Stimulated activated CD8-positive, alpha-beta memory T cell treated with anti-CD3 and anti-CD28 coated beads, Interleukin-12 subunit alpha, Interleukin-12 subunit beta, amount 100 ng/mL, for 1 hour (primary cell): ENCODE results near the gene PTPRN2.

Experiments
- DNase-seq: peaks from one replicate; pipeline ENCODE4 v3.0.0-alpha.2; 2020; ENCODE audit warnings: low read depth

Gene PTPRN2

DNA sequence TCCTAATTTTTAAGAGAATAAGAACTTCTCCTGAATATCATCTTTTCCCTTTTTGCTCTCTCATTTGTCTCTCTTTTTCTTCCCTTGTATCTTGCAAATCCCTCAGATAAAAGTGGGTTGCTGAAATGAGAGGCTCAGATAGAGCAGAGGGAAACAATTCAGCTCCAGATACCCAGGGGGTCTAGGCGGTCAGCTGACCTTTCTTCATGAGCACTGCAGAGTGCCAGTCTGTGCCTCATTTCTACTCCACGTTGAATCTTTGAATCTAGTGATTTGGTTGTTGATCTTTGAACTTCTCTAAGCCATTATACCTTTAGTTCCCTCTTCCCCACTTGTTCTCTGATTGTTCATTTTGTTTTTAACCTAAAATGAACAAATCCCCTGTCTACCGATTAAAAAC is 572.6 kb downstream of the PTPRN2 start:
- DNase-seq, result no peak

DNA sequence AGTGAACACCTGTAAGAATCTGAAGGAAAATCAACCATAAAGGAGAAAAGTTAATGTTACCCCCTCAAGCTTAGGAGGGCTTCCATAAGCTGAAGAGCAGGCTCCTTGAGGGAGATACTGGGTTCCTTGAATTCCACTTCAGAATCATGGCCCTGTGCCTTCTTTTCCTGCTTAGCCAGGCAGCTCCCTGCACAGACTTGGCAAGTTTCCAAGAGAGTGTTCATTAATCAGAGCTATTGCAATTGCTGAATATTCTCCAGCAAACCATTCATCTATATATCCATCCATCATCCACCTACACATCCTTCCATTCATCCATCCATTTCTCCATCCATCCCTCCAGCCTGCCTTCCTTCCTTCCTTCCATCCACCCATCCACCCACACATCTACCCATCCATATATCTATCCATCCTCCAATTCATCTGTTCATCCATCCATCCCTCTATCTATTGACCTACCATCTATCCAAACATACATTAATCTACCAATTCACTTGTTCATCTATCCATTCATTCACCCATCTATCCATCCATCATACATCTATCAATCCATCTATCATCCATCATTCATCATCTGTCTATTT is 574.4 kb downstream of the PTPRN2 start:
- DNase-seq, result no peak

DNA sequence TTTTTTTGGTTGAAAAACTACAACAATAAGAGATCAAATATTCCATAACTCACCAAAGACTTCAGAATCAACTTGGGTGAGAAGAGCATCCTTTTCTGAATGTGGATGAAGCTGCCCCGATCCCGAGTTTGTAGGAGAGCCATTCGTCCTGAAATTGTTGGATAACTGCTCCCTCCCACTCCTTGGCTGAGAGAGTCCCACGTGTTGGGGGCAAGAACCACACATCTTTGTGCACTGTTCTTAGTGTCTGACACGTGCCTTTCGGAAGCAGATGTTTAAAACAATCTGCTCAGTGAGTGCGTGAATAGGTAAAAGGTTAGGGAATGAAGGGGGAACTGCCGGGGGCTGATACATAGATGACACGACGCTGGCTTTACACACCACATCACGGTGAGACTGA is 575.7 kb downstream of the PTPRN2 start:
- DNase-seq, result no peak

DNA sequence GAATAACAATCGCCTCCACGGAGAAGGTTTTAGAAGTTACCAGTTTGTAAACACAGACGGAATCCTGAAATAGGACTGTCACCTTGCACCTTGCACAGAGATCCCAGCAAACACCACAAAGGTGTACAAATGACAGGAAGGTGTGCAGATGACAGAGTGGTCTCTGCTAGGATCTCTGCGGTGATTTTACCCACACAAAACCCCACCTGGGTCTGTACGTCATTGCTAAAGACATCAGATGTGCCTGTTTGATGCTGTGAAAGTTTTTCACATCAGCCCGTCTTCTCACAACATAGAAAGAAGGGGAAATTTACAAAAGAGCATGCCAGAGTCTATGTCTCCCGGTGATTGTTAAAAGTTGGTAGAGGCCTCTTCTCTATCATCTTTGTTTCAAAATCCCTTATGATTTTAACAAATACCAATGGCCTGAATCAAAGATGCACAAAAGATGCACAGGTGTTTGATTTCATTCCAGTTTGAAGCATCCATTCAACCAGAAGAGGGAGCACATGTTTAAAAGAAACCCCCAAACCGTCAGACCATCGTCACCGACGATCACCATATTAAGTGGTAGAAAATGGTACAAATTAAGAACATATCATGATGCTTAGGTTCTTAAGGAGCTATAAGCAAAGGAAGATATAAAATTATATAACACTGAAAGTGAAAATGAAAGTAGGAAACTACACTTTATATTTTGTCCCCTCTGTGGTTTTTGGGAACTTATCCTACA is 576.5 kb downstream of the PTPRN2 start:
- DNase-seq, result no peak

DNA sequence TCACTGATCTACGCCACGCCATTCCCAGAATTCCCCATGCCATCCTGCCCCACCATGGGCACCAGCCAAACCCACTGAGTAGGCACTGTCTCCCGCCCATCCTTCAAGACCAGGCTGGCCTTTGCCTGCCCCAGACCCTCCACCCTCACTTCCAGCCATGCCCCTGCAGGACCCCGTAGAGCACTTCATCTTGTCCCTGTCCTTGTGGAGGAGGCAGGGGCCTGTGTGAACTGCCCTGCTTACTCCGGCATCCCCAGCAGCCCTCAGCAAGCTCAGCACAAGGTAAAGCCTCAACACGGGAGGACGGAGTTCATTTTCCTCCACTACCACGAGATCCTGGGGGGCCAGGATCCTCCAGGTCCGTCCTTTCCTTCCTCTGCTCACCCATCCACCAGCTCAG is 577.7 kb downstream of the PTPRN2 start:
- no peak for DNase-seq

DNA sequence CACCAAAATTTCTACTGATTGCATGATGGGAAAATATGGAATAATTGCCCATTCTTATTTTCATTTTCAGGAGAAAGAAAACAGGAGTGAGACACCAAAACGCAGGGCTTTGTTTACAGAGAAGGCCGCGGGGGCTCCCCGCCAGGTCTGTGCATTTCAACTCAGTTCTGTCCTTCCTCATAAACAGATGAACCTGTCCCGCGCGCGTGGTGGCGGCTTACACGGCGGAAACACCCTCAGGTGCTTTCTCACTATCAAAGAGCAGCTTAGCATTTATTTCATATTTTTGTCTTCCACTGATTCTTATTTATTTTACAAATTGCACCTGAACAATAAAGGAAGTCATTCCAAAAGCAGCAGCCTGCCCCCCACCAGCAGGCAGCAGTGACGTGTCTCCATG is 579.4 kb downstream of the PTPRN2 start:
- no peak for DNase-seq

DNA sequence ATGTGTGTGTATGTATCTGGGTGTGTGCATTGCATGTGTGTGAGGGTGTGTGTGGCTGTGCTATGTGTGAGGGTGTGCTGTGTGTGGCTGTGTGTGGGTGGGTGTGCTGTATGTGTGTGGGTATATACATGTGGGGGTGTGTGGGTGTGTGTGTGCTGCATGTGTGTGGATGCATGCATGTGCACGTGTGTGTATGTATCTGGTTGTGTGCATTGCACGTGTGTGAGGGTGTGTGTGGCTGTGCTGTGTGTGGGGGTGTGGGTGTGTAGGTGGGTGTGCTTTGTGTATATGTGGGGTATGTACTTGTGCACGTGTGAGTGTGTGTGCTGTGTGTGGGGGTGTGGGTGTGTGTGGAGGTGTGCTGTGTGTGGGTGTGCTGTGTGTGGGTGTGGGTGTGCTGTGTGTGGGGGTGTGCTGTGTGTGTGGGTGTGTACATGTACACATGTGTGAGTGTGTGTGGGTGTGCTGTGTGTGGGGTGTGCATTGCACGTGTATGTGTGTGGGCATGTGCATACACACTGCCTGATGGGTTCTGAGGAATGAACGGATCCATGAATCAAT is 579.8 kb downstream of the PTPRN2 start:
- no peak for DNase-seq

DNA sequence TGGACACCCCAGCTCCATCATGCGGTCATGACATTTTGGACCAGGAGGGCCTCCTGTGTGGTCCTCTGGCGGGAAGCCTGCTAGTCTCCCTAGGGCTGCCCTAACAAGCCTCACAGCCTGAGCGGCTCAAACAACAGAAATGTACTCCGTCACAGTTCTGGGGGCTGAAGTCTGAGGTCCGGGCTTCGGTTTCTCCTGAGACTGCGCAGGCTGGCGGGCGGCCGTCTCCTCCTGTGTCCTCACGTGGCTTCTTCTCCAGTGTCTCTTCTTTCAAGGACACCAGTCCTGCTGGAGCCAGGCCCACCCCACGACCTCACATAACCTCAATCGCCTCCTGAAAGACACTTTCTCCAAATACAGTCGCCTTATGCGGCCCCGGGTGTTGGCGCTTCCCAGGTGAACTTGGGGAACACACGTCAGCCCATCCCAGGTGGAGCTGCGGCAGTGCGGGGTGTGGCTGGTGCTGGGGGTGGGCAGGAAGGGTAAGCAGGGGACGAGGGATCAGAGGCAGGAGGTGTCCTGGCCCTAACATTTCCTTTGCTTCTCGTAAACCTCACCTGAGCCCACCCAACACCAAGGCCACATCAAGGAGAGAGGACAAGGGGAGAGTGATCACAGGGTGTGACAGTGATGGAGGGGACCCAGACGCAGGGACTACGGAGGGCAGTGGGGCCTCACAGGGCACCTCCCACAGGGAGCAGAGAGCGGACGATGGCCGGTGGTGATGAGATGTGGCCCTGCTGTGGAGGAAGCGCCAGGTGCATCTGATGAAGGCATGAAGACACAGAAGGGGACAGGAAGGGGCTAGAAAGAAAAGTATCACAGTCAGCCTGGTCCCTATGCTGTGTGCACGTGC is 580.6 kb downstream of the PTPRN2 start:
- DNase-seq, result no peak

DNA sequence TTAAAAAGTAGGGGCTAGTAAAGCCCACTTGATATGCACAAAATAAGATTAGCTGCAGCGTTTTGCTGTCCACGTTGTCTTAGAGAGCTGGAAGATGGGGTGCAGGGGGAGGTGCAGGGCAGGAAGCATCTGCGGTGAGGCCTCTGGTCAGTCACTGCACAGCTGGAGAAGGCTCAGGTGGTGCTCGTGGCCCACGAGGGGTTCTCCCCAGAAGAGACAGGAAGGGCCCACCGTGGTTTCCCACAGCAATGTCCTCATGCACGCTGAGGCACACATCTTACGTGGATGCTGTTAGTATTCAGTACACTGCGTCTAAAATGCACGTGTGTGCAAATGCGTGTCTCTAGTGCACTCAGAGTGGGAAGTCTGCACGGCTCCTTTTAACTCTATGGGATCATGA is 582.1 kb downstream of the PTPRN2 start:
- no peak for DNase-seq

DNA sequence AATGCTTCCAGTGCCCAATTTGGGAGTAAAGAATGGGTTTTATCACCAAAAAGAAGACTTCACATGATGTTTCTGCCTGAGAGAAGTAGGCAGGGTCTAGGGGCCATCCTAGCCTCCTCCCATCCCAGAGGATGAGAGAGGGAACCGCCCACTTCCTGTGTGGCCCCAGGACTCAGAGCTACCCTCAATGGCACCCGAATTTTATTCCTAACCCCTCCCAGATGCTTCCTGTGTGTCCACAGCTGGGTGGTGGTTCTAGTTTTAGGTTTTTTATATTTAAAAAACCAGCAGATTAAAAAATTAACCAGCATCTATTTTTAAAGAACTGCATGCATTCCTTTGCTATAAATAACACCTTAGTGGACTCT is 583.5 kb downstream of the PTPRN2 start:
- DNase-seq, result no peak

DNA sequence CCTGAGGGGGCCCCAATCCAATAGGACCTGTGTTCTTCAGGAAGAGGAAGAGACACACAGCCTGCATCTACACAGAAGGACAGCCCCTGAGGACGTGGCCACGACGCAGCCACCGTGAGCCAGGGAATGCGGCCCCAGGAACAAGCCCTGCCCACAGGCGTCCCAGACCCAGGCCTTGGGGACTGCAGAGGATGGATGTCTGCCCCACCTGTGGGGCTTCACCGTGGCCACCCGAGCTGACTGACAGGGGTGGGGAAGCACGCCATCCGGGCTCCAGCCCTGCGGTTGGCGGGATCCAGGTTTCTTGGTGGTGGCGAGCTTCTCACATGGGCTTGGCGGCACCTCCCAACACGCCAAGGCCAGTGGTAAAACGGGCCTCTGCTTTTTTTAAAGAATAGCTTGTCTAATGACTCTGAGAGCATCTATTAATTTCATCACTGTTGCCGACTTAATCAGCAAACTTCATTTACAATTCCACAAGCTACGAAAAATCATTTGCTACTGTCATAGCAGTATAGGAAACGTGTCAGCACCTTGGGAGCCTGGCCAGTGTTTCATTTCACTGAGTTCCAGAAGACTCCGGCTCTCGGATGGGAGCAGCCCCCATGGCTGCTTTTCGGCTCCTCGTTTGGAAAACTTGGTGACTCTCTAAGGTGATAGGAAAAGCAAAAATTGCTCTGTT is 584.0 kb downstream of the PTPRN2 start:
- no peak for DNase-seq

DNA sequence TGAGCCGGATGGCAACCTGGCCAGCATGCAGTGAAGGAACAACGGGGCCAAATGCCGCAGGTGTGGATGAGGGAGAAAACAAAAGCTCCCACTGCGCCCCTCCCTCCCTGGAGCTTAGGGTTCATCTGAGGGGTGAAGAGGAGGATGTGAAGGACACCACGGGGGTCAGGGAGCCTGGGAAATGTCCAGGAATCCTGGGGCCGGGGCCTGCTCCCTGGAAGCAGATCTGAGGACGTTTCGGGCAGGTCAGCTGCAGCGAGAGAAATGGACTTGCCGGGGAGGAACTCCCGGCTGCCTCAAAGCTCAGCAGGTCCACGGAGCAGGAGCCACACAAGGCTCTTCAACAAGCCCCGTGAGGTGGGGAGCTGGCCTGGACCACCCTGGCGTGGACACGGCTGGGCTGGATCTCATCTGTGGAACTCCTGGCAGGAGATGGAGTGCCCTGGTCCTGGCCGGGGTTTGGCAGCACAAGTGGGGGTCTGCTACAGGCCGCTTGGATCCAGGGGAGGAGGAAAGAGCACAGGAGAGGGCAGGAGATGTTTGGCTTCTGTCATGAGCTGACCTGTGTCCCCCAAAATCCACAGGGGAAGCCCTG is 585.0 kb downstream of the PTPRN2 start:
- no peak for DNase-seq

DNA sequence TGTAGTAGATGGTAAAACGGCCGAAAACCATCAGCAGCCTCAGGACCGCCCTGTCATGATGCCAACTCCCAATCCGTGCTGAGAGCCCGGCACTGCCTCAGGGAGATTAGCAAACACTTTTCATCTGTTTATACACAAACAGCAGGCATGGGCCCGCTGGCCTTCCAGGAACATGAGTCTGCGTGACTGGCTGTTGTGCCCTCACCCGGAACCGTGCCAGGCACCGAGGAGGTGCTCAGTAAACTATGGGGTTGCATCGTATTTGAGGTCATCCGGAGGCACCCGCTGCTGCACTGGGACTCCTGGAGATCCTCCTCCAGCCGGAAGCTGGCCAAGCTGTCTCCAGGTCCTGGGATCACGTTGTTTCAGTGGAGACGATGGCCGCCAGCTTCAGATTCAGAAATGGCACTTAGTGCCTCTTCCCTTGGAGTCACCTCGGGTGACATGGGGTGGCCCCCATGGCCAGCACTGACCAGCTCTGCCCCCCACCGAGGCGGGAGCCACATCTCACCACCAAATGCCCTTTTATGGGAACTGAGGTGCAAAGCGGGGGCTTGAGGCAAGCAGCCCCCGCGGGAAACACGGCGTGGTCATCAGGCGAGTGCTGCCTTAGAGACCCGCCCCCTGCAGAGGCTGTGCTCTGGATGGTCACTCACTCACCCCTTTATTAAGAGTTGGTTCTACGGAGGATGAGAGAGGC is 585.9 kb downstream of the PTPRN2 start:
- no peak for DNase-seq

DNA sequence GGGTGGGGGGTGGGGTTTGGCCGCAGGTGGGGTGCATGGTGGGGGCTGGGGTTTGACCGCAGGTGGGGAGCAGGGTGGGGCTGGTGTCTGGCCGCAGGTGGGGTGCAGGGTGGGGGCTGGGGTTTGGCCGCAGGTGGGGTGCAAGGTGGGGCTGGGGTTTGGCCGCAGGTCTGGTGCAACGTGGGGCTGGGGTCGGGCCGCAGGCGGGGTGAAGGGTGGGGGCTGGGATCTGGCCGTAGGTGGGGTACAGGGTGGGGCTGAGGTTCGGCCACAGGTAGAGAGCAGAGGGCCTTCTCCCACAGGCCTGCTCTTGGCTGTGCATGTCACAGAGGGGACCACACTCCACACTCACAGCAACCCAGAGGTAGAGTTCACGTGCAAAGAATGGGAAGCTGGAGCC is 586.6 kb downstream of the PTPRN2 start:
- no peak for DNase-seq

DNA sequence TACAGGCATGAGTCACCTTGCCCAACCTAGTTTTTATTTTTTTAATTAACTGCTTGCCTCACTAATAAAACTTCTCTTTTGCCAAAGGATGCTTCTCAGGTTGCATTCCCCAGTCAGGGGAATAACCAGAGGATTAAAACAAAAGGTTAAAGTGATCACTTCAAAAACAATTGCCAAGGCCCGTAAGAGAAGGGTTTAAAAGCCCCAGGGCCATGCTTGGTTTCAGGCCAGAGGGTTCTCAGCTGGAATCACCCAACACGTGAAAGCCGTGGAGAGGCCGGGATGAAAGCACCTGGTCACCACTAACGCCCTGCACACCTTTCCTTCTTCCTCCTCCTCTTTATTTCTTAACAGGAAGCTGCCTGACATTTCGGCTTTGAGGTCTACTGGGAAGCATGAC is 587.5 kb downstream of the PTPRN2 start:
- DNase-seq, result no peak

DNA sequence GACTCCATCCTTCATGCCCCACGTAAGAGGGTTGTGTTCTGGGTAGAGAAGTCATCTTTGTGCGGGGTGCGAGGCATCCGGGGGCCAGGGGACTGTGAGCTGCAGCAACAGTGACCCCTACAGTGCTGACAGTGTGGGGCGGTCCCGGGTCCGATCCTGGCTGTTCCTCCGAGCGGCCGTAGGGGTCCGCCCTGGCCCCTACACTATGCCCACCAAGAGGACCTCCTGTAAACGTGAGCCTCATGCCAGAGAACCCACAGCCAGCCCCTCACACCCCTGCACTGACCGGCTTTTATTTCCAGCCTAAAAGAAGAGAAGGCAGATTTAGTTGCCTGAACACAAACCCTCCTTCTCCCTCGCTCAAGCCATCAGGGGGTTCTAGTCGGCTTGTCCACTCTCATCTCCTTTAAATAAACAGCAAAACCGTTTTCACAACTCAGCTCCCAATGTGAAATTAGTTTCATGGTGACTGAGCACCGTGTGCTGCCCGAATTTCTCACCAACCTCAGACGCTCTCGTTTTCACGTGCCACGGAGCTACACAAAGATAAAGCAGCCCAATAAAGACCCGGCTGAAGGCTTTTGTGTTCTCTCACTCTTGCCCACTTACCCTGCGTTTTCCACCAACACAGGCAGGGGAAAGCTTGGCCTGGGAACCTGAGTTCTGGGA is 588.6 kb downstream of the PTPRN2 start:
- no peak for DNase-seq

DNA sequence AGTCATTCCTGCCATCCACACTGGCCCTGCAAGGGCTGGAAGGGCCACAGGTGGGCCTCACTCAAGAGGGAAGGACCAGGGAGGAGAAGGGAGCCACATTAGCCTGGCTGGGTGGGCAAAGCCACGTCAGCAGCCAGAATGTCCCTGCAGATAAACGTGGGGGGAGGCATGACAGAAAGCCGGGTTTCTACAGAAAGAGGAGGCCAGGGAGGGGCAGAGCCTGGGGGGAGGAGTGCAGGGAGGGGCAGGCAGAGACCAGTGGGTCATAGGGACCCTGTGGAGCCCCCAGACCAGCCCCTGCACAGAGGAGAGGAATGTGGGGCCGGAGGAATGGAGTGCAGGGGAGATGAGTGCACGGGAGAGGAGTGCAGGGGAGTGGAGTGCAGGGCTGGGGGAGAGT is 590.2 kb downstream of the PTPRN2 start:
- no peak for DNase-seq

DNA sequence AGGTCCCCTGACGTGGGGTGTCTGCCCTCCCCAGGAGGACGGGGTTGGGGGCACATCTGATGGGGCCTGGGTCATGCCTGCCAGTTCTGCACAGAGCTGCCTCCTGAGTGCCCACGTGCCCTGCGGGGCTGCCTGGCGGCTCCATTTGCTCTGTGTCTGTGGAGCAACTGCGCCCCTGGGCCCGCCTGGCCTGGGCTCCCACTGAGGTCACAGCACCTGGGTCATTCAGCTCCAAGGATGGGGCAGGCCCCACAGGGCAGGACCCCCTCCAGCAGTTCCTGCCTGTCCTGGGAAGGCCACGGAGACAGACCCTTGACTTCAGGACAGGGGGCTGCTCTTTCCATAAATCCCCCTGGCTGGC is 590.6 kb downstream of the PTPRN2 start:
- DNase-seq, result no peak

DNA sequence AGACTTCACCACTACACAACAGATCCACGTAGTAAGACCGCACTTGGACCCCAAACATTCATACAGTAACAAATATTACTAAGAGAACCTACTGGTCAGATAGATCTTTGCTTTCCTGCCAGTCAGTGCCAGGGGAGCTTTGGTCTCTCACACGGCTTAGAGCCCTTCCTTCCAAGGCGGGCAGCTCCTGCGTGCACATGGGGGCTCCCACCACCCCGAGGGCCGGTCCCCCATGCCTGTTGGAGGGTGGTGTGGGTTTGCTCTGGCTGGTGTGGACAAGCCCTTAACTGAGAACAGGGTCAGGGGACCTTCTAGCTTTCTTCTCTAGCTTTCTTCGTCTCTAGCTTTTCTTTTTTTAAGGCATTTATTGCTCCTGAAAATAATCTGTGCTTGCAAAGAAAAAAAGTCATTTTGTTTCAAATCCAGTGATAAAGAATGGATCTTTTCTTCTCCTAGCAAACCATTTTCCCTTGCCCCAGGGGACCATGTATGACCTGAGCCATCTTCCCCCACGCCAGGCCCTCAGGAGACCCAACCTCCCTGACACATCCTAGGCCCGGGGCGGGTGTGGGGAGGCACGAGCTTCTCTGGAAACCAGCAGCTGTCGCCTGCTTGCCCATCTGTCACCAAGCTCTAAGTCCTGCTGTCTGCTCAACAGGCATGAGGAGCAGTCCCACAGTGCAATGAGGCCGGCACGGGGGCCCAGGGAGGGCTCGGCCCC is 591.1 kb downstream of the PTPRN2 start:
- DNase-seq, result no peak

DNA sequence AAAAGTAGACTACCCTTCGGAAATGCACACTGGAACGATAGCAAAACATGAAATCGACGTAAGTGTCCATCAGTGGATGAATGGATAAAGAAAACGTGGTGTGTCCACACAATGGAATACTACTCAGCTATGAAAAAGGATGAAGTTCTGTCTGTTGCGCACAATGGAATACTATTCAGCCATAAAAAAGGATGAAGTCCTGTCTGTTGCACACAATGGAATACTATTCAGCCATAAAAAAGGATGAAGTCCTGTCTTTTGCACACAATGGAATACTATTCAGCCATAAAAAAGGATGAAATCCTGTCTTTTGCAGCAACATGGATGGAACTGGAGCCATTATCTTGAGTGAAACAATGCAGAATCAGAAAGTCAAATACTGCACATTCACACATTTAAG is 591.8 kb downstream of the PTPRN2 start:
- DNase-seq, result no peak
